Measurements from ENCODE around the gene TMEM154.

The TMEM154 gene

GRCh38 chr4:152626790-152627189 lies 53.0 kb downstream of the TMEM154 start:
- H3K79me2 ChIP-seq (ENCODE audit: insufficient read depth, low read length), result no peaks in the 10 kb centered on the region
- H3K9me2 ChIP-seq (replicated peaks; ENCODE audit: low read depth, low read length), result no peaks in the 10 kb centered on the region
- H3K9me3 ChIP-seq (ENCODE audit: insufficient read depth, low read depth, low read length), result no peaks in the 10 kb centered on the region
- peaks cover 12% of the 10 kb centered on the region; the same call in 1 of the 2 replicates for H3K36me3 ChIP-seq (ENCODE audit: insufficient read depth, low read length)
- TF ChIP-seq CTCF (conservative IDR thresholded peaks at IDR 0.05; ENCODE audit: low read length), result no peak
- TF ChIP-seq EZH2phosphoT487 (IDR thresholded peaks at IDR 0.05; ENCODE audit: borderline replicate concordance), result no peak
- H2AFZ ChIP-seq (ENCODE audit: low read length), result no peak overlapping the region
- H3K4me1 ChIP-seq (ENCODE audit: insufficient read depth, low read length, poor library complexity, severe bottlenecking), result no peaks in the 10 kb centered on the region
- H4K20me1 ChIP-seq (ENCODE audit: insufficient read depth, low read length, poor library complexity, severe bottlenecking), result no peaks in the 10 kb centered on the region
- H3K4me3 ChIP-seq (ENCODE audit: low read length, poor library complexity, severe bottlenecking), result no peak overlapping the region
- H3K9ac ChIP-seq (ENCODE audit: low read depth, low read length, poor library complexity, severe bottlenecking), result no peak overlapping the region
- H3K4me2 ChIP-seq (ENCODE audit: low read depth, low read length, poor library complexity, severe bottlenecking), result no peak overlapping the region
- H3F3A ChIP-seq (ENCODE audit: low read depth), result no peaks in the 10 kb centered on the region
- no peaks in the 10 kb centered on the region for H3K27me3 ChIP-seq (ENCODE audit: insufficient read depth, low read length, poor library complexity, severe bottlenecking)

- no peaks in the 10 kb centered on the region for H3K27me3 ChIP-seq (ENCODE audit: insufficient read depth, low read length, poor library complexity, severe bottlenecking)
- H3K79me2 ChIP-seq (ENCODE audit: insufficient read depth, low read length), result no peaks in the 10 kb centered on the region
- no peaks in the 10 kb centered on the region for H4K20me1 ChIP-seq (ENCODE audit: insufficient read depth, low read length, poor library complexity, severe bottlenecking)
- no peaks in the 10 kb centered on the region for H3K36me3 ChIP-seq (ENCODE audit: insufficient read depth, low read length)
- no peak overlapping the region for H3K9ac ChIP-seq (ENCODE audit: low read depth, low read length, poor library complexity, severe bottlenecking)
- TF ChIP-seq EZH2phosphoT487 (IDR thresholded peaks at IDR 0.05; ENCODE audit: borderline replicate concordance), result no peak
- TF ChIP-seq CTCF (conservative IDR thresholded peaks at IDR 0.05; ENCODE audit: low read length), result no peak
- no peaks in the 10 kb centered on the region for H3K9me3 ChIP-seq (ENCODE audit: insufficient read depth, low read depth, low read length)
- no peaks in the 10 kb centered on the region for H3K9me2 ChIP-seq (replicated peaks; ENCODE audit: low read depth, low read length)
- no peaks in the 10 kb centered on the region for H3F3A ChIP-seq (ENCODE audit: low read depth)
- H3K4me2 ChIP-seq (ENCODE audit: low read depth, low read length, poor library complexity, severe bottlenecking), result no peak overlapping the region
- no peaks in the 10 kb centered on the region for H3K4me1 ChIP-seq (ENCODE audit: insufficient read depth, low read length, poor library complexity, severe bottlenecking)
- H3K4me3 ChIP-seq (ENCODE audit: low read length, poor library complexity, severe bottlenecking), result no peak overlapping the region
- H2AFZ ChIP-seq (ENCODE audit: low read length), result no peak overlapping the region
These were observed 58.9 kb downstream of the TMEM154 start for GRCh38 chr4:152620915-152621314.

- Histone ChIP-seq H3K4me1 (ENCODE audit: insufficient read depth, low read length, poor library complexity, severe bottlenecking) (no peaks in the 10 kb centered on the region), H3K9me3 (ENCODE audit: insufficient read depth, low read depth, low read length) (no peaks in the 10 kb centered on the region), H3K4me2 (ENCODE audit: low read depth, low read length, poor library complexity, severe bottlenecking) (no peak overlapping the region), H3K9ac (ENCODE audit: low read depth, low read length, poor library complexity, severe bottlenecking) (no peak overlapping the region), H3K9me2 (replicated peaks; ENCODE audit: low read depth, low read length) (no peaks in the 10 kb centered on the region), H3K27me3 (ENCODE audit: insufficient read depth, low read length, poor library complexity, severe bottlenecking) (no peaks in the 10 kb centered on the region), H4K20me1 (ENCODE audit: insufficient read depth, low read length, poor library complexity, severe bottlenecking) (no peaks in the 10 kb centered on the region), H3K79me2 (ENCODE audit: insufficient read depth, low read length) (no peaks in the 10 kb centered on the region), H3K4me3 (ENCODE audit: low read length, poor library complexity, severe bottlenecking) (no peak overlapping the region), H3F3A (ENCODE audit: low read depth) (no peaks in the 10 kb centered on the region), H2AFZ (ENCODE audit: low read length) (no peak overlapping the region), H3K36me3 (ENCODE audit: insufficient read depth, low read length) (no peaks in the 10 kb centered on the region)
- TF ChIP-seq EZH2phosphoT487 (IDR thresholded peaks at IDR 0.05; ENCODE audit: borderline replicate concordance) (no peak), CTCF (conservative IDR thresholded peaks at IDR 0.05; ENCODE audit: low read length) (no peak)
These were observed 59.6 kb downstream of the TMEM154 start for GRCh38 chr4:152620218-152620617.
